Common myeloid progenitor, CD34-positive (primary cell): Measurements from ENCODE around the gene ALG9.

Experiments used
- CTCF ChIA-PET: fragments of 350-600 bp; sonication (Branson Sonifier 250); formaldehyde crosslinking; loops from one replicate; lab custom pipeline; 2021; ENCODE audit warnings: antibody characterized with exemption; lab: Charles Lee
- POLR2A ChIA-PET: fragments of 350-600 bp; sonication (Branson Sonifier 250); formaldehyde crosslinking; loops from one replicate; lab custom pipeline; 2021; ENCODE audit warnings: antibody characterized with exemption; lab: Charles Lee
- DNase-seq, 3 donors: peaks; one replicate each; pipeline versions ENCODE4 v3.0.0 to v3.0.0-alpha.2; 2013
- H3K27ac ChIP-seq, 2 experiments: 1 replicate in 1 of 2; 2 replicates in 1 of 2; pipeline ENCODE4 v1.7.0; 2013; ENCODE audit warnings: inconsistent platforms in 2 of 2, low read length in 2 of 2, mild to moderate bottlenecking in 2 of 2, low read depth in 1 of 2, moderate library complexity in 1 of 2; ENCODE audit not compliant: severe bottlenecking in 2 of 2, insufficient read depth in 1 of 2, poor library complexity in 1 of 2
- H3K27me3 ChIP-seq, 5 experiments: replicated peaks in 2 of 5; 1 replicate in 3 of 5; 2 replicates in 2 of 5; pipeline versions ENCODE4 v1.6.1 to v1.7.0; 2013; ENCODE audit warnings: low read length in 4 of 5, mild to moderate bottlenecking in 2 of 5, moderate library complexity in 2 of 5, inconsistent platforms in 1 of 5; ENCODE audit not compliant: insufficient read depth in 5 of 5, control insufficient read depth in 4 of 5
- H3K36me3 ChIP-seq, 4 experiments: 1 replicate in 2 of 4; 2 replicates in 2 of 4; pipeline versions ENCODE4 v1.6.1 to v1.7.0; 2013; ENCODE audit warnings: low read length in 3 of 4, control low read depth in 1 of 4, mild to moderate bottlenecking in 1 of 4; ENCODE audit not compliant: control insufficient read depth in 4 of 4, insufficient read depth in 4 of 4
- H3K4me1 ChIP-seq, 4 experiments: 1 replicate in 3 of 4; 2 replicates in 1 of 4; pipeline versions ENCODE4 v1.6.1 to v1.7.1; 2013; ENCODE audit warnings: low read length in 3 of 4, mild to moderate bottlenecking in 3 of 4, control low read depth in 1 of 4, inconsistent platforms in 1 of 4, moderate library complexity in 1 of 4; ENCODE audit not compliant: control insufficient read depth in 4 of 4, insufficient read depth in 4 of 4; ENCODE audit errors: control extremely low read depth in 1 of 4
- H3K4me3 ChIP-seq, 7 experiments: 1 replicate in 4 of 7; 2 replicates in 3 of 7; pipeline versions ENCODE4 v1.5.1 to v1.7.0; 2013; ENCODE audit warnings: mild to moderate bottlenecking in 7 of 7, low read length in 6 of 7, moderate library complexity in 6 of 7, inconsistent platforms in 2 of 7, low read depth in 2 of 7, control low read depth in 1 of 7; ENCODE audit not compliant: insufficient read depth in 4 of 7, control insufficient read depth in 1 of 7; ENCODE audit errors: extremely low read depth in 1 of 7
- H3K9me3 ChIP-seq, 5 experiments: 1 replicate in 4 of 5; 2 replicates in 1 of 5; pipeline versions ENCODE4 v1.6.1 to v1.7.1; 2013; ENCODE audit warnings: low read length in 4 of 5, mild to moderate bottlenecking in 2 of 5, inconsistent platforms in 1 of 5, low read depth in 1 of 5, moderate library complexity in 1 of 5; ENCODE audit not compliant: control insufficient read depth in 4 of 5, insufficient read depth in 2 of 5; ENCODE audit errors: control extremely low read depth in 1 of 5
- WGBS: methylation state at CpG from one replicate; pipeline ENCODE4 v1.1.5; 2013; ENCODE audit not compliant: insufficient coverage; 5-methylcytosine and 5-hydroxymethylcytosine counted together

ALG9 gene

DNA sequence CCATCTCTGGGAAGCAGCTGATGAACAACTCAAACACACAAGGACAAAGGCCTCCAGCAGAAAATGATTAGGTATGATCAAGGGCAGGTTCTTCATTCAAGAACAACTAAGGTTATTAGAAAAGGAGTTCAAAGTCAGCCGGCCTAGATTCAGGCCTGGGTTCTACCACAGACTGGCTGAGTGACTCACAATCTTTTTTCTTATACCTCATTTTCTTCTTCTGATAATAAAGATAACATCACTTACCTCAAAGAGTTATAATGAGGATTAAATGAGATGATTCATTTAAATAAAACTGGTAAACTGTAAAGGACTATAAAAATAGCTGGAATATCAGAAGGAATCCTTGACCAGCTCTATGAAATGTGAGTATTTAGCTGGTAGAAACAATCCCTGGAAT, 55.9 kb downstream of the ALG9 start:
- H3K4me3 ChIP-seq = no peak overlapping the region
- H3K9me3 ChIP-seq = peaks cover 0 to 2% (median 0%) of the 10 kb centered on the region in 5 experiments
- H3K36me3 ChIP-seq = peaks cover under 1 to 14% (median 7%) of the 10 kb centered on the region in 4 experiments
- H3K27ac ChIP-seq = no peak overlapping the region
- no CpG with 5 or more reads among the region's 1 CpG for WGBS
- H3K27me3 ChIP-seq = no peaks in the 10 kb centered on the region
- no peak for DNase-seq
- no peaks in the 10 kb centered on the region for H3K4me1 ChIP-seq
- CTCF ChIA-PET = no interaction called here
- POLR2A ChIA-PET = no interaction called here

- no peaks in the 10 kb centered on the region for H3K27me3 ChIP-seq
- peaks cover 0 to 2% (median 0%) of the 10 kb centered on the region in 5 experiments for H3K9me3 ChIP-seq
- H3K36me3 ChIP-seq = peaks cover 7 to 11% (median 9%) of the 10 kb centered on the region in 4 experiments
- ChIA-PET CTCF (interaction anchor here (0.6 kb wide), 1 partner anchor 216 kb away, joined by 3 read pairs; no protein-coding TSS in a partner anchor), POLR2A (no interaction called here)
- no peak overlapping the region for H3K27ac ChIP-seq
- H3K4me1 ChIP-seq = no peaks in the 10 kb centered on the region
- no peak overlapping the region for H3K4me3 ChIP-seq
- 89% methylated on average over 7 of the region's 8 CpGs for WGBS
- DNase-seq = peak in 1 of 3 donors; percentile 3
Observed at GRCh38 chr11:111814557-111815320, 56.6 kb downstream of the ALG9 start.

DNA sequence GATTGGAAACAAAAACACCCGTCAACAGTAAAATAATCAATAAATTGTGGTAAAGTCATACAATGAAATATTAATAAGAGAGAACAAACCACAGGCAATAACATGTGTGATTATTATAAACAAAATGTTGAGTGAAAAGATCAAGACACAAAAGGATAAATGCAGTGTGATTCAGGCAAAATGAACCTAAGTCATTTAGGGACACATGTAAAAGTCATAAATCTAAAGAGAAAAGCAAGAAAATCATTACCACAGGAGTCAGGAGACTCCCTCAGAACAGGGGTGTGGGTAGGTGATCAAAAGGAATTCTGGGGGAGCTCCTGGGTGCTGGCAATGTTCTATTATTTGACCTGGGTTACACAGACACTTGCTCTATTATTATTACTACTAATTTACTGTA, 57.3 kb downstream of the ALG9 start:
- Histone ChIP-seq H3K27ac (no peak overlapping the region), H3K4me3 (no peak overlapping the region), H3K36me3 (peaks cover 8 to 14% (median 9%) of the 10 kb centered on the region in 4 experiments), H3K4me1 (no peaks in the 10 kb centered on the region), H3K9me3 (peaks cover 0 to 2% (median 0%) of the 10 kb centered on the region in 5 experiments), H3K27me3 (no peaks in the 10 kb centered on the region)
- no CpG with 5 or more reads among the region's 1 CpG for WGBS
- CTCF ChIA-PET = no interaction called here
- no peak for DNase-seq
- POLR2A ChIA-PET = no interaction called here

DNA sequence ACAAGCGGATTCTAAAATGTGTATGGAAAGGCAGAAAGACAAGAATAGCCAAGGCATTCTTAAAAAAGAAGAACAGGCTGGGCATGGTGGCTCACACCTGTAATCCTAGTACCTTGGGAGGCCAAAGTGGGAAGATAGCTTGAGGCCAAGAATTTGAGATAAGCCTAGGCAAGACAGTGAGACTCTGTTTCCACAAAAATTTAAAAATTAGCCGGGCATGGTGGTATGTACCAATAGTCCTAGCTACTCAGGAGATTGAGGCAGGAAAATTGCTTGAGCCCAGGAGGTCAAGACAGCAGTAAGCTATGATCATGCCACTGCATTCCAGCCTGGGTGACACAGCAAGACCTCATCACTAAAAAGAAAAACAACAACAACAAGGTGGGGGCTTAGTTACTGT, 59.2 kb downstream of the ALG9 start:
- WGBS = 100% methylated on average over 1 of the region's 2 CpGs
- peaks cover 6 to 32% (median 15%) of the 10 kb centered on the region in 4 experiments for H3K36me3 ChIP-seq
- CTCF ChIA-PET = interaction anchor here (1.6 kb wide), 1 partner anchor 11 kb away, joined by 5 read pairs; no protein-coding TSS in a partner anchor
- H3K4me1 ChIP-seq = no peaks in the 10 kb centered on the region
- H3K27ac ChIP-seq = no peak overlapping the region
- POLR2A ChIA-PET = no interaction called here
- H3K9me3 ChIP-seq = peaks cover 0 to 2% (median 0%) of the 10 kb centered on the region in 5 experiments
- H3K27me3 ChIP-seq = no peaks in the 10 kb centered on the region
- no peak overlapping the region for H3K4me3 ChIP-seq
- no peak for DNase-seq

DNA sequence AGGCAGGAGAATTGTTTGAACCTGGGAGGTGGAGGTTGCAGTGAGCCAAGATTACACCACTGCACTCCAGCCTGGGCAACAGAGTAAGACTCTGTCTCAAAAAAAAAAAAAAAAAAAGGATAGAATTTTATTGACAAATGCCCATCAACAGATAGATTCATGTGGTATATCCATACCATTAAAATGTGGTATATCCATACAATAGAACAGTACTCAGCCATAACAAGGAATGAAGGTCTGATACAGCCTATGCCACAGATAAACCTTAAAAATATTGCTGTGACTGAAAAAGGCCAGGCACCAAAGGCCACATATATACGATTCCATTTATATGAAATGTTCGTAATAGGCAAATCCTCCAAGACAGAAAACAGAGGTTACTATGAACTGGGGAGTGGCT, 59.9 kb downstream of the ALG9 start:
- Histone ChIP-seq H3K36me3 (peaks cover 3 to 34% (median 16%) of the 10 kb centered on the region in 4 experiments), H3K27ac (no peak overlapping the region), H3K27me3 (no peaks in the 10 kb centered on the region), H3K4me3 (no peak overlapping the region), H3K9me3 (peaks cover 0 to 2% (median 0%) of the 10 kb centered on the region in 5 experiments), H3K4me1 (no peaks in the 10 kb centered on the region)
- CTCF ChIA-PET = no interaction called here
- no CpG with 5 or more reads among the region's 2 CpGs for WGBS
- DNase-seq = no peak
- POLR2A ChIA-PET = no interaction called here

DNA sequence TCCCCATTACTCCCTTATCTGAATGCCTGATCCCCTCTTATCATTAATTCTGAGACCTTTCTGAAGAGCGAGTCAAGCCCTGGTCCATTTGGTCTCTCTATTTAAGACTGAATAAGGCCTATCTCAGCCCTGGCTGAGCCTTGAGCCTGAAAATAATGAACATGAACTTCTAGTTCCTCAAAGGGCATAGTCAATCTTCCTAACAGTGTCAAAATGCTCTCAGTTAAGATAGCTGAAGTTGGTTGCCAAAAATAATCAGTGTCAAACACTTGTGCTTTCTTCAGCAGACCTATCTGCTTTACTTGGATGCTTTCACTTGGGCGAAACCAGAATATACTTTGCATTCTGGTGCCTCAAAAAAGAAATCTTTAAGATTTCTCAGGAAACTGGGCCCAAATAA, 62.5 kb downstream of the ALG9 start:
- H3K27me3 ChIP-seq = no peaks in the 10 kb centered on the region
- 95% methylated on average over 2 of the region's 2 CpGs for WGBS
- peaks cover 3 to 47% (median 24%) of the 10 kb centered on the region in 4 experiments for H3K36me3 ChIP-seq
- peaks cover 0 to 2% (median 0%) of the 10 kb centered on the region in 5 experiments for H3K9me3 ChIP-seq
- CTCF ChIA-PET = no interaction called here
- no peaks in the 10 kb centered on the region for H3K4me1 ChIP-seq
- POLR2A ChIA-PET = no interaction called here
- DNase-seq = no peak
- H3K27ac ChIP-seq = no peak overlapping the region
- no peak overlapping the region for H3K4me3 ChIP-seq

GRCh38 chr11:111808063-111808588, 63.3 kb downstream of the ALG9 start:
- POLR2A ChIA-PET = interaction anchor here (0.6 kb wide), 1 partner anchor 966 kb away, joined by 9 read pairs; no protein-coding TSS in a partner anchor
- H3K27ac ChIP-seq = no peak overlapping the region
- CTCF ChIA-PET = interaction anchor here (1.0 kb wide), 1 partner anchor 31 kb away, joined by 3 read pairs; no protein-coding TSS in a partner anchor
- H3K36me3 ChIP-seq = peaks cover 3 to 47% (median 24%) of the 10 kb centered on the region in 4 experiments
- no peak for DNase-seq
- no peaks in the 10 kb centered on the region for H3K27me3 ChIP-seq
- WGBS = 100% methylated on average over 2 of the region's 2 CpGs
- H3K4me1 ChIP-seq = no peaks in the 10 kb centered on the region
- peaks cover 0 to 2% (median 0%) of the 10 kb centered on the region in 5 experiments for H3K9me3 ChIP-seq
- H3K4me3 ChIP-seq = no peak overlapping the region
